T-helper 2 cell (primary cell): ENCODE measurements around the gene FOSL1.

Source experiments
- DNase-seq, 5 experiments: peaks; one replicate each; pipeline versions ENCODE4 v3.0.0 to v3.0.0-alpha.2; 2012 to 2022
- total RNA-seq, 2 donors: gene quantifications; one replicate each; lab custom pipeline; 2026; lab: John Stamatoyannopoulos, UW

The FOSL1 gene
- total RNA-seq, result 5.7 to 10.9 reads per million in 2 donors

GRCh38 chr11:65900125-65900898, at the start of gene FOSL1:
TSS of gene FOSL1 (minus strand) at chr11:65900388. CDS start at chr11:65900339, 49 bp downstream.
- peak; percentile 89 to 95 (median 93) for DNase-seq

- no peak for DNase-seq
Measured at GRCh38 chr11:65947603-65948125, 47.5 kb upstream of the FOSL1 start.

- DNase-seq, result no peak
Measured at GRCh38 chr11:65947133-65947532, 46.9 kb upstream of the FOSL1 start.

- DNase-seq, result no peak
Measured at GRCh38 chr11:65946655-65947054, 46.5 kb upstream of the FOSL1 start.

GRCh38 chr11:65945941-65946558, 45.9 kb upstream of the FOSL1 start:
- DNase-seq, result no peak

- no peak for DNase-seq
Measured at GRCh38 chr11:65945430-65945911, 45.3 kb upstream of the FOSL1 start, which contains the start of gene TSGA10IP. TSS of gene TSGA10IP (plus strand) at chr11:65945480. CDS start at chr11:65945676, 196 bp downstream.

- DNase-seq, result no peak
Measured at GRCh38 chr11:65944767-65945166, 44.6 kb upstream of the FOSL1 start.

GRCh38 chr11:65944191-65944590, 44.0 kb upstream of the FOSL1 start:
- no peak for DNase-seq

- DNase-seq, result no peak
Measured at GRCh38 chr11:65942531-65942930, 42.3 kb upstream of the FOSL1 start.

- DNase-seq, result no peak
Measured at GRCh38 chr11:65941720-65942310, 41.6 kb upstream of the FOSL1 start.

GRCh38 chr11:65937766-65938165, 37.6 kb upstream of the FOSL1 start:
- DNase-seq, result no peak

- DNase-seq, result no peak
Measured at GRCh38 chr11:65934014-65934413, 33.8 kb upstream of the FOSL1 start.

GRCh38 chr11:65932558-65932919, 32.4 kb upstream of the FOSL1 start:
- DNase-seq, result no peak

- DNase-seq, result no peak
Measured at GRCh38 chr11:65931773-65932557, 31.8 kb upstream of the FOSL1 start.

GRCh38 chr11:65928667-65929066, 28.5 kb upstream of the FOSL1 start:
- DNase-seq, result no peak

GRCh38 chr11:65927904-65928397, 27.8 kb upstream of the FOSL1 start:
- peak; percentile 22 to 93 (median 61) for DNase-seq

GRCh38 chr11:65925397-65925796, 25.2 kb upstream of the FOSL1 start:
- no peak for DNase-seq

GRCh38 chr11:65922565-65922964, 22.4 kb upstream of the FOSL1 start:
- no peak for DNase-seq

GRCh38 chr11:65921876-65922275, 21.7 kb upstream of the FOSL1 start:
- no peak for DNase-seq

- no peak for DNase-seq
Measured at GRCh38 chr11:65921033-65921555, 20.9 kb upstream of the FOSL1 start.

GRCh38 chr11:65920372-65920802, 20.2 kb upstream of the FOSL1 start:
- DNase-seq, result no peak
